GM18909 (cell line): Measurements from ENCODE around the gene SGCG.

Experiments used
- ATAC-seq: cut with Tn5 transposase; IDR thresholded peaks from one replicate; pipeline ENCODE4 v1.9.1; 2021; ENCODE audit warnings: mild to moderate bottlenecking; ENCODE audit not compliant: unreplicated experiment, poor library complexity

Gene SGCG

GRCh38 chr13:23322353-23323336 is 141.9 kb downstream of the SGCG start:
- no peak for ATAC-seq

DNA sequence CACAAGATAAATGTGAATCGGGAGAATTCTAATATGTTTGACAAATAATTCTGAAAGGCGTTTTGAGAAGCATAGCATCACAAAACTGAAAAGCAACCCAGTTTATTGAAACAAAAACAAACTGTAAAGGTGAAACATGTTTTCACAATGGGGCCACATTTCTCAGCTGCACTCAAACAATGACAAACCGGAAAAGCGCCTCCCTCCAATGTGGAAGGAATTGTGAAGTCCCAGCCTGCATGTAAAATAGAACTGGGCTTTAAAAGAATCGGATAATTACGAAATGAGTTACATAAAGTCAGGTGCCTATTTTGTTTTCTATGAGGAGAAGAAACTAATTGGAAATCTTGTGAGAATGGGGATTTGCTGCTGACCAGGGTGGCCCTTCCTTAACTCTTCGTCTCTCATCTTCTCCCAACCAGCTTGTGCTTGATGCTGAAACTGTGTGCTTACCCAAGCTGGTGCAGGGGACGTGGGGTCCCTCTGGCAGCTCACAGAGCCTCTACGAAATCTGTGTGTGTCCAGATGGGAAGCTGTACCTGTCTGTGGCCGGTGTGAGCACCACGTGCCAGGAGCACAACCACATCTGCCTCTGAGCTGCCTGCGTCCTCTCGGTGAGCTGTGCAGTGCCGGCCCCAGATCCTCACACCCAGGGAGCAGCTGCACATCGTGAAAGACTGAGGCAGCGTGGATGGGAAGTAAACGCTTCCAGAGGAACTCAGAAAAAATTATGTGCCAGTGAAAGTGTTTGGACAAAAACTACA is 143.3 kb downstream of the SGCG start:
- no peak for ATAC-seq

DNA sequence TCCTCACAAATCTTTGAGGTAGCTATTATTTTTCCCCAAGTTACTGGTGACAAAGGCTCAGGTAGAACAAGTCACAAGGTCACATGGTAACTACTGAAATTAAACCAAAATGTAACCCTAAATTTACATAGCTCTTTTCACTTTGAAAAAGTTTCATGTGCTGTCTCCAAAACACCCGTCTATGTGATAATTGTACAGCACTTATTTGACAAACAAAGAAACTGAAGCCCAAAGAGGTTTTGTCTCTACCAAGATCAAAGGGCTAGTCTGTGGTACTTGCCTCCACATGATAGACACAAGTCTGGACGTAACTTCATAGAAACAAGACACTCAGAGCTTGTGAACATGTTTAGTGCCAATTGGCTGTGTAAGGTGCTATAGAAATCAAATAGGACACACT is 144.4 kb downstream of the SGCG start:
- ATAC-seq = no peak

- ATAC-seq = no peak
These were observed 149.6 kb downstream of the SGCG start for GRCh38 chr13:23330356-23330755.

DNA sequence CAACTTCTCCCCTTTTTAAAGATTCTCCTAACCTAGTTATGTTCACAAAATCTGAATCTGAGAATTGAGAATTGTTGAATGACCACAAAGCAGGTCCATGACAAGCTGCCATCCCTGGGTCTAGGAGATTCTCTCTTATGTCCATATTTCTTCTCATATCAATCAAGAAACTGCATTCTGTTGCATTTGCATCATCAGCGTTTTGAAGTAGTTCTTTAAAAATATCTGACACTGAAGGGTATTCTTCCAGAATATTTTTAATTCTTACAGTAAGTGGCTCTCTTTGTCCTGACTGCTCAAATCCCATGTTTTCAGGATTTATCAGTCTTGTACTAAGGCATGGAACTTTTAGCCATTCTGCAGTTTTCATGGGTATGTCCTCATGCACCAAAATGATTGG is 158.4 kb downstream of the SGCG start:
- ATAC-seq = no peak

DNA sequence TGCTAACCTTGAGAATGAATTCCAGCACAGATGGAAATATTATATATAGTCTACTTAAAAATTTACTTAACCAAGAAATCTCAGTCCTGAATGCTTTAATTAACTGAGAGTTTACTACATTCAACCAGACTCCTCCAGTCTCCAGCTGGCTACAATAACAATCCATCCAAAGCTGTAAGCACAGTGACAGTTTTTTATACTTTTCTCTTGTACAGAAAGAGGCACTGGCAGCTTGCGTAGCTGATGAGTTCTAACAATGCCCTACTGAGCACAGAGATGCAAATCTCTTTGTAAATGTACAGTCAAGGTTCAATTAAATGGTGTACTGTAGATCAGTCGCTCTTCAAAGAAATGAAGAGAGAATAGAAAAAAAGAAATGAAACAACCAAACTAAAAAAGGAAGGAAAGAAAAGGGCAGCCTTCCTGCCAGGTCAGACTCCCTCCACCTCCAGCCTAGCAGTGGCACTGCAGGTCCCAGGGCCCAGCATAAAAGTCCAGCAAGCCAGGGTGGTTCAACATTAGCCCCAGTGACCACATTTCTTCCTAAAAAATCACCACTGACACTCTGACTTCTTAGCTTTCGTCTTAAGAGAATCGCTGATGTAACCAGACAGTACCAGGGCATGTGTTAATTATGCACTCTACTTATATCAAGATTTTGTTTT is 164.3 kb downstream of the SGCG start:
- no peak for ATAC-seq

DNA sequence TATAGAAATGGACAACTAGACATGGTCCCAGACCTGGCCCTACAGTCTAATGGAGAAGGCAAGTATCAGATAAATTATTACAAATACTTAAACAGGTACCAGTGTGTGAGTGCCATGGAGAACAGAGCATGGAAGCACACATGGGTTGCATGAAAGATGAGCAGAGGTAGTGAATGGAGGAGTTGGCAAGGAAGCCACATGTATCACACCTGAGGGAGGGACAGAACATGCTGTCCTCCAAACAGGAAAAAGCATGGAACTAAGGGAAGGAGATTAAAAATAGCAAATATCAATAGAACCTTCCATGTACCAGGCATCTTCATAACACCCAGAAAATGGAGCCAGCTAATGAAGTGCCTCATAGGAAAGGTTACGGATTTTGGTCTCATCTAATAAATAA is 166.8 kb downstream of the SGCG start:
- no peak for ATAC-seq

DNA sequence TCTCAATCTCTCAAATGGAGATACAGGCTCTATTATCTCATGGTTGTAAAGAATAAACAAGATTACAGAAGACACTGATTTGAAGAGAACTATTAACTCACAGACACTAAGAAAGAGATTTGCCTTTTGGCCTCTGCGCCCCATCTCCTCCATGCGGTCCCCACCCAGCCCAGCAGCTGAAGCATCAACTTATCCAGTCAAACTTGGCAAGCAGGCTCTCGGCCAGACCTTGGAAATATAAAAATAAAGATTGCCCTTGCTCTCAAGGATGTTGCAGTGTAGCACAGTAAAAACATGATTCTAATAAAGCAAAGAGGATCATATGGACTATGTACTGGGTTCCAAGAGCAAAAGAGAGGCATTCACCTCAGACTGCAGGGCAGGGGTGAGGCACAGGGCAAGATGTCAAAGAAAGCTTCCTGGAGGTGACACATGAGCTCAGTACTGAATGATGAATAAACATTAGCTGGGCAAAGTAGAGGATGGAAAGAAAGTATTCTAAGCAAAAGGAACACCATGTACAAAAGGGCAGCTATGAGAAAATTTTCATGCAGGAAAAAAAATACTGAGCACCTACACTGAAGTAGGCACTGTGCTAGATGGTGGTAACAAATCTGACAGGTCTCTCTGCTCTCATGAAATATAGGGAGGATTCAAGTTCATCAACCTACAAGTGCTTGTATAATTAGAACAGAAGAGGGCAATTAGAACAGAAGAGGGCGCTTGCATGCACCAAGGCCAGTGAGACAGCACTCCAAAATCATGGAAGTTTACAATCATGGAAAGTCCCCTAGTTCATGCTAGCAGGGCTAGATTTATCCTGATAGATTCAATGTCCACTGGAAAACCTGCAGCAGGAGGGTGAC is 167.7 kb downstream of the SGCG start:
- no peak for ATAC-seq

GRCh38 chr13:23349161-23349897 is 168.6 kb downstream of the SGCG start:
- no peak for ATAC-seq

GRCh38 chr13:23350009-23350408 is 169.2 kb downstream of the SGCG start:
- ATAC-seq = no peak

DNA sequence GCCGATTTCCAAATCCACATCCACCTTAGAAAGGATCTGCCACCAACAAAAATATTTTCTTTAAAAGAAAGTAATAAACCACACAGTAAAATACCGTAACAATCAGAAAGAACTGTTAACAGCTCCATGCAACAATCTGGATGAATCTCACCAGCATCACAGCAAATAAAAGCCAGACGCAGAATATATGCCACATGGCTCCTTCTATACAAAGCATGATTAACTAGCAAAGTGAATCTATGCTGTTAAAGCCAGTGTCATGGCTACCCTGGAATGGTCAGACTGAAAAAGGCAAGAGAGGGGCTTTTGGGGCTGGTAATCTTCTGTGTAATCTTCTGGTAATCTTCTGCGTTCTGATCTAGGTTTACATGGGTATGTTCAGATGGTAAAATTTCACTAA is 171.4 kb downstream of the SGCG start:
- ATAC-seq = no peak

- ATAC-seq = no peak
These were observed 173.7 kb downstream of the SGCG start for GRCh38 chr13:23354520-23354919.

GRCh38 chr13:23356368-23356767 is 175.6 kb downstream of the SGCG start:
- ATAC-seq = no peak

DNA sequence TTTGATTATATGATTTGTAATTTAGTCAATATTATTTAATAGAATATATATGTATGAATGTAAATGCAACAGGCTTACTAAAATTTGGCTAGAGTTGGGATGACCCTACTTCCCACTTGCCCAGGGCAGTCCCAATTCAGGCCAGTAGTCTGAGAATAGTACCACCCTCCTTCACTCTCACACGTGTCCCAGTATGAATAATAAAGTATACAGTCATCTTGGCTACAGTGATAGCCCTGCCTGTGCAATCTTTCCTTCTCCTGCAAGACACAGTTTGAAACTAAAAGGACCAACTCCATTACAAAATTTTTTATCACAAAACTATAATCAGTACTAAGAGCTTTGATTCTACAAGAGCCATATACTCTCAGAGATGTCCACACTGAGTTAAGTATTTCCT is 176.6 kb downstream of the SGCG start:
- no peak for ATAC-seq

DNA sequence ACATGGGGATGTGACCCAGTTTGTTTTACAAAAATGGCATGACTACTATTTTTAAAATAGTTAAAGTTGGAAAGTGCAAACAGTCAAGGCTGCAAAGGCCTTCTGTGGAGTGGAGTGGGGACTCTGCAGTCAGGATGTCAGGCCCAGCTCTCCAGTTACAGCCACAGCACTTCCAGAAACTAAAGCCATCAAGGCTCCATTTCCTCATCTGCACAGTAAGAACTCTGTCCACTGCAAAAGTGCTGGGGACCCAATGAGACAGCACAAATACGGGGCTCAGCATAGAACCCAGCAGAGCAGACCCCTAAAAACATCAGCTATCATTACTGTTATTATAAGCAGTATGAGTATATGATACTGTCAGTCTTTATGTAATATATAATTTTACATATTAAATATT is 179.1 kb downstream of the SGCG start:
- ATAC-seq = no peak

- ATAC-seq = no peak
These were observed 184.9 kb downstream of the SGCG start for GRCh38 chr13:23365652-23366051.

- ATAC-seq = no peak
These were observed 187.1 kb downstream of the SGCG start for GRCh38 chr13:23367907-23368306.

DNA sequence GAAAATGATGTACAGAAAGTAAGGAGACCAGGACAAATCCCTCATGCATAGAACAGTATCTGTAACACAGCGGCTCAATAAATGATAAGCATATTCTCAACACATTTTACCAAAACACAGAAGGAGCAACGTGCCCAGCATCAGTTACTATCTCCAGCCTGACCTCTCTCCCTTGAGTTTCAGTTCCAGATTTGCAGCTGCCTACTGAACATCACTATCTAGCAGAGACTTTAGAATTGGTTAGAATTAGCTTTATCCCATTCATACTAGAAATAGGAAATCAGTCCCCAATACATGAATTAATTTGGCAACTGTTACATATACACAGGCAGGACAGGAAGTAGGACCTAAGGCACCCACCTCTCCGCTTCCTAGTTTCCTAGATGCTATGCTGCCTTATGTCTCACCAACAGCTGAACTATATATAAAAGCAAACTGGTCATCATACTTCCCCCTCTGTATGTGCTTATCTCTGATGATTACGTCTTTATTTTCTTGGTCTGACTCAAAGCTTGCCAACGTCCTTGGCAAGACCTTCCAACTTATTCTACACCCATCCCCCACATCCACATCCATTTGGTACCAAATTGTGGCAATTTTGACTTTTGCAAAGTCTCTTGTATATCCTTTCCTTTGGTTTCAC is 191.6 kb downstream of the SGCG start:
- no peak for ATAC-seq
